Measurements from ENCODE around the gene MAP2K5. TPM values are rescaled to one million over a fixed set of nuclear protein-coding genes. Genes with fewer than 3 reads are reported as not detected.

The MAP2K5 gene
- total RNA-seq, 1 donor from 2014 or later, result 11.6 TPM

DNA sequence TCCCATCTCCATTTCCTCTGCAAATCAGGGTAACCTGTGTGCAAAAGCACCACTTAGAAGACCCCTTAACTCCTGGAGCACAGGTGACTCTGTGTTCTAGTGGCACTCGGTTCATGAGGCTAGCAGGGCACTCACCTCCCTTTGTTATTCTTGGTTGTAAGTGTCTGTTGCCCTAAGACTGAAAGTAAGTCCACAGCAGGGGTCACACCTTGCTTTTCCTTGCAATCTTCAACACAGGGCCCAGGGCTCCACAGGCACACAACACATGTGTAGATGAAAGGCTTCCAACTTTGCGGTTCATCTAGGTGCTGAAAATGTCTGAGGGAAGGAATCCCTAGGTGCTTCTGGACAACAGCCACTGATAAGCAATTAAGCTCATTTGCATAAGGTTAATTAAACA, 294.5 kb downstream of the MAP2K5 start:
- Histone ChIP-seq H4K20me1 (ENCODE audit: insufficient read depth, low read length) (no peaks in the 10 kb centered on the region), H3K9ac (ENCODE audit: low read length) (no peak overlapping the region), H3K27ac (ENCODE audit: low read depth, low read length) (no peak overlapping the region), H3K4me2 (ENCODE audit: low read length) (no peak overlapping the region), H3K79me2 (ENCODE audit: insufficient read depth, low read length) (no peaks in the 10 kb centered on the region), H2AFZ (ENCODE audit: low read depth, low read length) (no peak overlapping the region), H3K36me3 (ENCODE audit: insufficient read depth, low read length) (no peaks in the 10 kb centered on the region), H3K27me3 (ENCODE audit: insufficient read depth, low read length) (peaks cover 61% of the 10 kb centered on the region), H3K4me3 (ENCODE audit: insufficient read depth, low read depth, low read length) (no peak overlapping the region), H3K9me3 (ENCODE audit: insufficient read depth, low read depth, low read length) (no peaks in the 10 kb centered on the region), H3K4me1 (ENCODE audit: insufficient read depth, low read length) (peaks cover 36% of the 10 kb centered on the region)
- H3K4me3 Mint-ChIP-seq (ENCODE audit: unreplicated experiment), result no peak overlapping the region
- TF ChIP-seq, protein P1, sequence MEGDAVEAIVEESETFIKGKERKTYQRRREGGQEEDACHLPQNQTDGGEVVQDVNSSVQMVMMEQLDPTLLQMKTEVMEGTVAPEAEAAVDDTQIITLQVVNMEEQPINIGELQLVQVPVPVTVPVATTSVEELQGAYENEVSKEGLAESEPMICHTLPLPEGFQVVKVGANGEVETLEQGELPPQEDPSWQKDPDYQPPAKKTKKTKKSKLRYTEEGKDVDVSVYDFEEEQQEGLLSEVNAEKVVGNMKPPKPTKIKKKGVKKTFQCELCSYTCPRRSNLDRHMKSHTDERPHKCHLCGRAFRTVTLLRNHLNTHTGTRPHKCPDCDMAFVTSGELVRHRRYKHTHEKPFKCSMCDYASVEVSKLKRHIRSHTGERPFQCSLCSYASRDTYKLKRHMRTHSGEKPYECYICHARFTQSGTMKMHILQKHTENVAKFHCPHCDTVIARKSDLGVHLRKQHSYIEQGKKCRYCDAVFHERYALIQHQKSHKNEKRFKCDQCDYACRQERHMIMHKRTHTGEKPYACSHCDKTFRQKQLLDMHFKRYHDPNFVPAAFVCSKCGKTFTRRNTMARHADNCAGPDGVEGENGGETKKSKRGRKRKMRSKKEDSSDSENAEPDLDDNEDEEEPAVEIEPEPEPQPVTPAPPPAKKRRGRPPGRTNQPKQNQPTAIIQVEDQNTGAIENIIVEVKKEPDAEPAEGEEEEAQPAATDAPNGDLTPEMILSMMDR (IDR thresholded peaks at IDR 0.05; ENCODE audit: insufficient read depth, low read depth, low read length), result no peak
- H3K4me1 Mint-ChIP-seq (ENCODE audit: low read depth, unreplicated experiment), result peaks cover 4% of the 10 kb centered on the region
- peaks cover 3% of the 10 kb centered on the region for H3K9me3 Mint-ChIP-seq (ENCODE audit: unreplicated experiment)
- no peak overlapping the region for H3K27ac Mint-ChIP-seq (ENCODE audit: unreplicated experiment)
- FAIRE-seq, result no peak
- no peaks in the 10 kb centered on the region for H3K36me3 Mint-ChIP-seq (ENCODE audit: low read depth, unreplicated experiment)
- DNase-seq (ENCODE audit: low read depth), result no peak
- H3K27me3 Mint-ChIP-seq (ENCODE audit: low read depth, unreplicated experiment), result peaks cover 51% of the 10 kb centered on the region

DNA sequence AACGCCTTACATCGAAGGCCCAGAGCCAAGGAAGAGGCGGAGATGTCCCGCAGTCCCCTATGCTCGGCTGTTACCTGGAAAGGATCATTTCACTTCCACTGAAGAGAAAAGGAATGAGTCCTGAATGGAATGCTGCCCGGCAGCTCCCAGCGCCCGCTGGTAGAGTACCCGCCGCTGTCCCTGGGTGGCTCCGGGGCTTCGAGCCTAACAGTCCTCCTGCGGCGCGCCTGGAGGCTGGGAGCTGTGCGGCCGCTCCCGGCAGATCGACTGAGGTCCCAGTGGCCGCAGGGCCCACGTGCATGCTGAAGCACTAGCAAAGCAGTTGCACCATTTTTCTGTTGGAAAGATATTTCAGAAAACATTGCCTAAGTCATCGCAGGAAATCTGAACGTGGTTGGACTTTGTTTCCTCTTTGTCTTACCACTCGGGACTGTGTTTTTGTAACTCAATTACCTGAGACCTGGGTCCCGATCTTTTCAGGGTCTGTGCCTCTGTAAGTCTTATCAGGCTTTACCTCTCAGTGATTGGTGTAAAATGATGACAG, 296.4 kb downstream of the MAP2K5 start:
- H4K20me1 ChIP-seq (ENCODE audit: insufficient read depth, low read length), result no peaks in the 10 kb centered on the region
- no peak for DNase-seq (ENCODE audit: low read depth)
- H3K36me3 Mint-ChIP-seq (ENCODE audit: low read depth, unreplicated experiment), result no peaks in the 10 kb centered on the region
- peak overlapping the region; percentile 47 for H3K27ac Mint-ChIP-seq (ENCODE audit: unreplicated experiment)
- H3K36me3 ChIP-seq (ENCODE audit: insufficient read depth, low read length), result no peaks in the 10 kb centered on the region
- no peak for FAIRE-seq
- H3K4me3 Mint-ChIP-seq (ENCODE audit: unreplicated experiment), result no peak overlapping the region
- H3K27ac ChIP-seq (ENCODE audit: low read depth, low read length), result no peak overlapping the region
- no peaks in the 10 kb centered on the region for H3K9me3 Mint-ChIP-seq (ENCODE audit: unreplicated experiment)
- no peaks in the 10 kb centered on the region for H3K79me2 ChIP-seq (ENCODE audit: insufficient read depth, low read length)
- H3K4me1 Mint-ChIP-seq (ENCODE audit: low read depth, unreplicated experiment), result peaks cover 19% of the 10 kb centered on the region
- H3K9me3 ChIP-seq (ENCODE audit: insufficient read depth, low read depth, low read length), result no peaks in the 10 kb centered on the region
- TF ChIP-seq EZH2 (IDR thresholded peaks at IDR 0.05; ENCODE audit: insufficient read depth, low read length), result no peak
- TF ChIP-seq, protein P1 (IDR thresholded peaks at IDR 0.05; ENCODE audit: insufficient read depth, low read depth, low read length), result no peak
- peak overlapping the region; percentile 92 for H3K4me2 ChIP-seq (ENCODE audit: low read length)
- H3K4me3 ChIP-seq (ENCODE audit: insufficient read depth, low read depth, low read length), result peak overlapping the region; percentile 26
- peaks cover 42% of the 10 kb centered on the region for H3K27me3 ChIP-seq (ENCODE audit: insufficient read depth, low read length)
- peak overlapping the region; percentile 34 for H3K9ac ChIP-seq (ENCODE audit: low read length)
- peaks cover 28% of the 10 kb centered on the region for H3K4me1 ChIP-seq (ENCODE audit: insufficient read depth, low read length)
- H2AFZ ChIP-seq (ENCODE audit: low read depth, low read length), result peak overlapping the region; percentile 67
- peaks cover 32% of the 10 kb centered on the region for H3K27me3 Mint-ChIP-seq (ENCODE audit: low read depth, unreplicated experiment)

DNA sequence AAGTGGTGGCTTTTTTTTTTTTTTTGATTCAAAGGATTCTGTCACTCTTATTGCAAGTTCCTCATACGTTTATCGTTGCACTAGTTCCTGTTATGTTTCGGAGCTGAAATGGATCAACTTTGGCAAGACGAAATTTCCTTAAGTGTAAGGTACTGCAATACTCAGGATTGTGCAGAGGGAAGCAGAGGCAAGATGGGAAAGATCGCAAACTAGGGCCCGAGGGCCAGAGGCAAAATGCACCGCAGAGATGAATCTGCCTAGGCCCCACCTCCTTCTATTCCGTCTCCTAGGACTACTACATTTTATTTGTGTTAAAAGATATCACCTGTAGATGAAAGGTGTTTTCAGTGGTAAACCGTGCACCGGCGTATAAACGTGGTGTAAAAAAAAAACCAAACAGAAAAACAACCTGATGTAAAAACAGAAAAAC, 297.0 kb downstream of the MAP2K5 start:
- no peak overlapping the region for H2AFZ ChIP-seq (ENCODE audit: low read depth, low read length)

More for the DNA sequence above, 297.0 kb downstream of the MAP2K5 start:
- H3K4me3 ChIP-seq (ENCODE audit: insufficient read depth, low read depth, low read length), result peak overlapping the region; percentile 93
- H3K27ac ChIP-seq (ENCODE audit: low read depth, low read length), result no peak overlapping the region
- FAIRE-seq (no peak), DNase-seq (ENCODE audit: low read depth) (peak; percentile 28)
- H3K9ac ChIP-seq (ENCODE audit: low read length), result peak overlapping the region; percentile 91
- H3K27me3 ChIP-seq (ENCODE audit: insufficient read depth, low read length), result peaks cover 36% of the 10 kb centered on the region
- peak overlapping the region; percentile 89 for H3K4me3 Mint-ChIP-seq (ENCODE audit: unreplicated experiment)
- H3K79me2 ChIP-seq (ENCODE audit: insufficient read depth, low read length), result no peaks in the 10 kb centered on the region
- H3K36me3 Mint-ChIP-seq (ENCODE audit: low read depth, unreplicated experiment), result no peaks in the 10 kb centered on the region
- H3K4me1 ChIP-seq (ENCODE audit: insufficient read depth, low read length), result peaks cover 32% of the 10 kb centered on the region
- peak overlapping the region; percentile 98 for H3K27ac Mint-ChIP-seq (ENCODE audit: unreplicated experiment)
- TF ChIP-seq EZH2 (IDR thresholded peaks at IDR 0.05; ENCODE audit: insufficient read depth, low read length), result no peak
- TF ChIP-seq, protein P1 (IDR thresholded peaks at IDR 0.05; ENCODE audit: insufficient read depth, low read depth, low read length), result no peak
- peak overlapping the region; percentile 92 for H3K4me2 ChIP-seq (ENCODE audit: low read length)
- H3K9me3 Mint-ChIP-seq (ENCODE audit: unreplicated experiment), result no peaks in the 10 kb centered on the region
- no peaks in the 10 kb centered on the region for H4K20me1 ChIP-seq (ENCODE audit: insufficient read depth, low read length)
- H3K4me1 Mint-ChIP-seq (ENCODE audit: low read depth, unreplicated experiment), result peaks cover 25% of the 10 kb centered on the region
- no peaks in the 10 kb centered on the region for H3K9me3 ChIP-seq (ENCODE audit: insufficient read depth, low read depth, low read length)
- no peaks in the 10 kb centered on the region for H3K36me3 ChIP-seq (ENCODE audit: insufficient read depth, low read length)
- peaks cover 28% of the 10 kb centered on the region for H3K27me3 Mint-ChIP-seq (ENCODE audit: low read depth, unreplicated experiment)

Measured in astrocyte (in vitro differentiated cells and primary cell).